Activated CD8-positive, alpha-beta memory T cell treated with anti-CD3 and anti-CD28 coated beads for 48 hours (primary cell): ENCODE data around the gene HS6ST1.

Source experiments
- DNase-seq, 3 experiments: peaks; one replicate each; pipeline ENCODE4 v3.0.0-alpha.2; 2020; ENCODE audit warnings: low read depth in 2 of 3, low spot score in 2 of 3

HS6ST1 gene

DNA sequence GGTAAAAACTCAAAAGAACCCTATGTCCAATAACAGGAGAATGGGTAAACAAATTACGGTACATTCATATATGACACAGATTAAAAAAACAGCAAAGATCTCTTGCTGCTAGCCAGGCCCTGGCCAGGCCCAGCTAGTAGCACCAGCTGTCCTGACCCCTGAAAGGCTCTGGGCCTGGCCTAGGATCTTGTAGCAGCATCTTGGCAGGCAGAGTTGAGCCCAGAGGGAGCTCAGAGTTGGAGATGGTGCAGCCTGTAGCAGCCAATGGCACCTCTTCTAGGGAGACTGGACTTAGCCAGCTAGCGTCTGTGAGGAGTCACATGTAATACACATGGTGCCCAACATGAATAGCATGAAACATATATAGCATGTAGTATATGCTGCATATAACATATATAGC is 69.1 kb downstream of the HS6ST1 start:
- DNase-seq = no peak

DNA sequence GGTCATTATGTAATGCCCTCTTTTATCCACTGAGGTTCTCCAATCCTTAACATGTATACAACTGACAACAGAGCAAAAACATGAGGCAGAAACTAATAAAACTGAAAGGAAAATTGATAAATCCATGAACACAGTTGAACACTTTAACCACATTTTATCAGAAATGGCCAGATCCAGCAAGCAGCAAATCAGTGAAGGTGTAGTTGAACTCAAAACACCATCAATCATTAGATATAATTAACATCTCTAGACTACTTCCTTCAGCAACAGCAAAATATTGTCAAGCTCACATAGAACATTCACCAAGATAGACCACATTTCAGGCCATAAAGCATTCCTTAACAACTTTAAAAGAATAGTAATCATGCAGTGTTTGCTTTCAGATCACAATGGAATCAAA is 72.9 kb downstream of the HS6ST1 start:
- no peak for DNase-seq

DNA sequence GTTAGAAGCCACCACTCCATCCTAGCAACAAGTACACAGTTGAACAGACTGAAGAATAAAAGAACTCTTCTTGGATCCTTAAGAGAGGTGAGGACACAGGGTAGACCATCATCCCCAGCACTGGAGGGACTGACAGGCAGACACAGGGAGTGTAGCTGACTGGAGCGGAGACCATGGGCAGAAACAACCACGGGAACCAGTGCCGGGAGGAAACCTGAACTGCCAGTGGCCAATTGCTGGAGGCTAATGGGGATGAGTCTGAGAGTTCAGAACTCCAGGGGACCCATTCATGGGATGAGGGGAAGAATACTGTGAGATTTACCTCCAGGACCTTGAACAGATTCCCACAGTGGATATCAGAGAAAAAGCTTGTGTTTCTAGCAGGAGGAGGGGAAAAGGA is 76.8 kb downstream of the HS6ST1 start:
- no peak for DNase-seq

DNA sequence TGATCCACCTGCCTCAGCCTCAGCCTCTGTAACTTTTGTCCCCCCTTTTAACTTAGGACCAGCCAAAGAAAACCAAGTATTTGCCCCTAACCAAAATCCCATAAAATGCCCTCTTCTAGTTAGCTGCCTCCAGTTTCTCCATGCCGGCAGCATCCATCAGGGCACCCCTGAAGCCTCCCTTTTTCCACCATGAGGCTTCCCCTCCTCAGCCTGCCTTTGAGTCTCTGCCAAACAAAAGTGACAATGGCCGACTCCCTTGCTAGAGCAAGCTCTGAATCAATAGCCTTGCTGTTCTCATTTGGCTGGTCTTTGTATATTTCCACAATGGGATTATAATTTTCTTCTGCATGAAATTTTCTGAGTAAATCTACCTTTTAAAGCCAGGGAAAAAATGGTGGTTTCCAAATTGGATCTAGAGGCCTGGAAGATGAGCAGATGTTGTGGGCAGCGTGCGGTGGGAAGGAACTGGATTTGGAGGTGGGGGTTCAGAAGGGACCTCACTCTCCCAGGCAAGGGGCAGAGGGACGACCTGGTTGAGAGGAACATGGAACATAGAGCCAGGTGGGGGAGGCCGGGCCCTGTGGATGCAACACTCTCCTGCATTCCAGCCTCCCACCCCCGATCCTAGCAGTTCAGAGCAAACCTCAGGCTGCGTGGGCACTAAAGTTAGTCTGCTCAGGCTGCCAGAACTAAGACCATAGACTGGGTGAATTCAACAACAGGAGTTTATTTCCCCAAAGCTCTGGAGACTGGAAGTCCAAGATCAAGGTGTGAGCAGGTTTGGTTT is 80.6 kb downstream of the HS6ST1 start:
- no peak for DNase-seq

DNA sequence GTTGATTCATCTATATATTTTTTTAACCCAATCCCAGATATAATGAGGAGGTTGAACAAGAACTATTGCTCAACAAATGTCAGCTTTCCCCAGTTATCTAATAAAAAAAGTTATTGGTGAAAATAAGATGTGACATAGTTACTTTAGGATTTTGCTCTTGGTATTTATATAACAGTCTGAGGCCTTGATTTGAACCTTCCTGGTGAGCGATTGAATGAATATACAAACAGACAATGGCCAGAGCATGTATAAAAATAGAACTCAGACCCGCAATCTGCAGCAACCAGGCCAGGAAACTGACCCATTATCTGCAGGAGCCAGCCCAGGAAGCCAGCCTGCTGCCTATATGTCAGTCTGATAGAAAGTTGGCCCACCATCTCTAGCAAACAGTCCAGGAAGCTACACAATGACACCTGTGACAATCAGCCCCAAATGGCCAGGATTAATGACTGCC is 81.6 kb downstream of the HS6ST1 start:
- no peak for DNase-seq

DNA sequence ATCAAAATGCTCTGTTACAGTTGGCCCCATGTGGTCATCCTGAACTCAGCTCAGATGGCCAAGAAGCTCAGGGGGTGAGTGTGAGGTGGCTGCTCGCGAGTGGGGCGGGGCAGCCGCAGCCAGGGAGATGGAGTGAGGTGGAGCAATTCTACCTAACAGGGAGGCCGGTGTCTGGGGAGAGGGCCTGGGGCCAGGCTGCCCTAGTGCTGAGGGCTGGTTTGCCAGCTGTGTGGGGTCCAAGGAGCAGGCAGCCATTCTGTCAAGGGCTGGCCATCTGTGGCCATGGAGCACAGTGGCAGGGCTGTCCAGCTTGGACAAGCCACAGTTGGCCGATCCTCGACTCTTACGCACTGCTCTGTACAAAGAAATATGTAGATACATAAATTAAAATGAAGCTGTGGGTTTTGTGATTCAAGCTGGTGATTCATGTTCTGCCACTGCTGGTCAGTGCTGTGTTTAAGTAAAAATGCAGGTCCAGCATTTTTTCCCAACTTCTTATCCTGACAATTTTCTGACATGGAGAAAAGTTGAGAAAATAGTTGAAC is 82.1 kb downstream of the HS6ST1 start:
- no peak for DNase-seq

DNA sequence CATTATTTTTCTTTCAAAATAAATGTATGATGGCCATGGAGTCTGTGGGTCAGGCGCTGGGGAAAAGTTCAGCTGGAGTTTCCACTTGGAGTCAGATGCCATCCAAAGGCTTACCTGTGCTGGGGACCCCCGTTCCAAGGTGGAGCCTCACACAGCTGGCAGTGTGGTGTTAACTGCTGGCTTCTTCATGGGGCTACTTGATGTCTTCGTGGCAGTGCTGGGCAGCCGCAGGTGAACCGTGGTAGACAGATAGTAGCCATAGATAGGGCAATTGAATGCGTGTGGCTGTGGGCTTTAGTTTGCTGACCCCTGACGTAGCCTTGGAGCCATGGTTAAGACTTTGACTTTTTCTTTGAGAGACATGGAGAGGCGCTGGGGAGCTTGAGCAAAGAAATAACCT is 83.1 kb downstream of the HS6ST1 start:
- no peak for DNase-seq

DNA sequence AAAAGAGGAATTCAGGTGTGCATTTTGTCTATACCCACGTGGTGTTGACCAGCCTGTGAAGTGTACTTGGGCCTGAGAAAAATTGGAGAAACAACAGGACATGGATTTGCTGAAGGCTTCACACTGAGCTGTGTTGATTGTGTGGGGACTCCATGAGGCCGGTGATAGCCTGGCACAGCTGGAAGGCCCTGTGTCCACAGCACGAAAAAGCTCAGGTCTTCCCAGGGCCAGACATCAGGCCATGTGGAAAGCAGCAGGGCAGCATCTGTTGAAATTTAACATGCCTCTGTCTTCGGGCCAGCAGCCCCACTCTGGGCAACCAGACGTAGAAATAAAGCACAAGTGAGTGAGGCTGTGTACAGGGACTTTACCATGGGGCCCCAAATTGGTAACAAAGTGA is 84.1 kb downstream of the HS6ST1 start:
- DNase-seq = no peak

DNA sequence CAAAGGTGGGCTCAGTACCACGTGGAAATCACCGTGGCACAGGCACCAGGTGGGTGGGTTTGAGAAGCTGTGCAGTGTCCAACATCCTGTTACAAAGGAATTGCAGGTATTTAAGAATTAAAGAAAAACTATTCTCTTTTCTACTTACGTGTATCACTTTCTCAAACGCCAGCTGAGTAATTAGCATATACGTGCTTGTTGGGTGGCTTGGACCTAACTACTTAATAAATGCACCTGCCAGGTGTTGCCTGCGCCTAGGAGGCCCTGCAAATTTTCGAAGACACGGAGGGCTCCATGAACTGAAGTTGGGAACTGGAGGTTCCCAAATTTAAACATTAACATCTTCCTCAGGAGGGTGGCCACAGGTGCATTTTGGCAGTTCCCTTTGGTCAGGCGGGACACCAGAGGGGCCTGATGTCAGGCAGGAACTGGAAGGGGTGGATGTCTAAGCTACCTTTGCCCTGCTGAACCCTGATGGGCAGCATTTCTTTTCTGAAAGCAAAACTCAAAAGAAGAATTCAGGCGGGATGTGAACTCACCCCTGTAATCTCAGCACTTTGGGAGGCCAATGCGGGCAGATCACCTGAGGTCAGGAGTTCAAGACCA is 84.8 kb downstream of the HS6ST1 start:
- no peak for DNase-seq

DNA sequence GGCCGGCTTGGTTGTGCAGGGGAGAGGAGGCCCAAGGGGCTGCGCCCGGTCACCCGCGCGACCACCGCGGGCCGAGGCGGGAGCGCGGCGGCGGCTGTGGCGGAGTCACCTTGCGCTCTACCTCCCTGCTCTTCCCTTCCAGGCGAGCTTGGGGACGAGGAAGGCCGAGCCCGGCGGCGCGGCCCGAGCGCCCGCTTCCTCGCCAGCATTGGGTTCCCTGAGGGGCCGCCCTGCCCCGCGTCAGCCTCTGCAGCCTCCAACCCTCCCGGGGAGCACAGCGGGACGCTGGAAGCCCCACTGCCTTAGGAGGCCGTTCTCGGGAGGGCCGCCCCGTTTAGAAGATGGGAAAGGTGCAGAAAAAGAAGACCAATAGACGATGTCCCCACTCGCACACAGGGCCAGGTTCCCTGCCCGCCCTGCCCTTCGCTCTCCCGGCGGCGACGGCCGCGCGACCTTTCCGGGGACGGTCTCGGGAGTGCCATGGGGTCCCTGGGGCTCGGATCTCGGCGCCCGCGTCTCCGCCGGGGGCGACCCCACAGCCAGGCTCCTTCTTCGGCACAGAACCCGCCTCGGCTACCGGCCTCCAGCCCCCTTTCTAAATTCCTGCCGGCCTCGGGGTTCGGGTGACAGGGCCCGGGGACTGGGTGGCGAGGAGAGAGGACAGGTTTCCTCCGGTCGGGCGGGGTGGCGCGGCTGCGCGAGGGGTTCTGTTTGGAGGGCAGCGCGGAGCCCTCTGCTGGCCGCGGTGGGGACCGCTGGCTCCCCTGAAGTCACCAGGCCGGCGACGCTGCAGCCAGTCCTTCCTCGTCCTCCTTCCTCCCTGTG is 85.5 kb downstream of the HS6ST1 start:
- DNase-seq = peak; percentile 67 to 81 (median 71)

DNA sequence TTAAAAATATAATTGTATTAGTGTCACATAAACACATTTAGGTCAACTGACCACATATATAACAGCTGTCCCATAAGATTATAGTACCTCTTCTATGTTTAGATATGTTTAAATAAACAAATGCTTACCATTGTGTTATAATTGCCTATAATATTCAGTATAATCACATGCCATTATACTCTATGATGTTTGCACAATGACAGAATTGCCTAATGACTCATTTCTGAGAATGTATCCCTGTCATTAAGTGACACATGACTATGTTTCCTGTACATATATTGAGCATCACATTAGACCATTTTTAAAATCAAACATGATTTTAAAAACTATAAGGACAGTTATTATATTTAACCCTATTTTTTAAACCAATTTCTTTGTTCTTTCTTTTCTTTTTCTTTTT is 89.8 kb downstream of the HS6ST1 start:
- DNase-seq = no peak

DNA sequence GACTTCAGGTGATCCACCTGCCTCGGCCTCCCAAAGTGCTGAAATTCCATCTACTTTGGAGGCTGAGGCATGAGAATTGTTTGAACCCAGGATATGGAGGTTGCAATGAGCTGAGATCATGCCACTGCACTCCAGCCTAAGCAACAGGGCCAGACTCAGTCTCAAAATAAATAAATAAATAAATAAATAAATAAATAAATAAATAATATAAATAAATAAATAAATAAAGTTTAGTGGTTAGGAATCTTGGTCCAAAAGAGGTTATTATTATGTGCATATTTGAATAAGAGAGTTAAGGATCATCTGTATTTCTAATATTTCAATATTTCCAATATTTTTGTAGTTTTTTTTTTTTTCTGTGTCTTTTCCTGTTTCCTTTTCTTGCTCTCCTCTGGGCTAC is 90.8 kb downstream of the HS6ST1 start:
- DNase-seq = no peak

DNA sequence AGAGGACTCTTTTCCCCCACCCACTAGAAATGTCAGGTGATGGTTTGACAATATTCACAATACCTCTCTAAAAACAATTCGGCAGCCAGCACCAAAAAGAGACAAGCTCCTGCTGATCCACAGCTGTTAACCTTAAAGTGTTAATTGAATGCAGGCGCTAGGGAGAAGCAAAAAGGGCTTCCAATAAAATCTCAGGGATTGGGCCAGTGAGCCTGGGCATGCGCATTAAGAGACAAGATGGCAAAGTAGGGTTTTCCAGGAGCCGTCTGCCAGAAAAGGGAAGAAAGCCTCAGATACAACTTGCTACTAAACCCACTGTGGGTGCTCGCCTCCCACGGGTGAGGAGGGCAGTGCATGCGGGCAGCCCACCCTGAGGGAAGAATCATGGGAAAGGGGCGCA is 98.8 kb downstream of the HS6ST1 start:
- DNase-seq = no peak

DNA sequence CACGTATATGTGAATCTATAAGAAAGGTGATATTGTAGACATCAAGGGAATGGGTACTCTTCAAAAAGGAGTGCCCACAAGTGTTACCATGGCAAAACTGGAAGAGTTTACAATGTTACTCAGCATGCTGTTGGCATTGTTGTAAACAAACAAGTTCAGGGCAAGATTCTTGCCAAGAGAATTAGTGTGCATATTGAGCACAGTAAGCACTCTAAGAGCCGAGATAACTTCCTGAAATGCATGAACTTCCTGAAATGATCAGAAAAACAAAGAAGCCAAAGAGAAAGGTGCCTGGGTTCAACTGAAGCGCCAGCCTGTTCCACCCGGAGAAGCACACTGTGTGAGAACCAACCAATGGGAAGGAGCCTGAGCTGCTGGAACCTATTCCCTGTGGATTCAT is 101.0 kb downstream of the HS6ST1 start:
- no peak for DNase-seq

DNA sequence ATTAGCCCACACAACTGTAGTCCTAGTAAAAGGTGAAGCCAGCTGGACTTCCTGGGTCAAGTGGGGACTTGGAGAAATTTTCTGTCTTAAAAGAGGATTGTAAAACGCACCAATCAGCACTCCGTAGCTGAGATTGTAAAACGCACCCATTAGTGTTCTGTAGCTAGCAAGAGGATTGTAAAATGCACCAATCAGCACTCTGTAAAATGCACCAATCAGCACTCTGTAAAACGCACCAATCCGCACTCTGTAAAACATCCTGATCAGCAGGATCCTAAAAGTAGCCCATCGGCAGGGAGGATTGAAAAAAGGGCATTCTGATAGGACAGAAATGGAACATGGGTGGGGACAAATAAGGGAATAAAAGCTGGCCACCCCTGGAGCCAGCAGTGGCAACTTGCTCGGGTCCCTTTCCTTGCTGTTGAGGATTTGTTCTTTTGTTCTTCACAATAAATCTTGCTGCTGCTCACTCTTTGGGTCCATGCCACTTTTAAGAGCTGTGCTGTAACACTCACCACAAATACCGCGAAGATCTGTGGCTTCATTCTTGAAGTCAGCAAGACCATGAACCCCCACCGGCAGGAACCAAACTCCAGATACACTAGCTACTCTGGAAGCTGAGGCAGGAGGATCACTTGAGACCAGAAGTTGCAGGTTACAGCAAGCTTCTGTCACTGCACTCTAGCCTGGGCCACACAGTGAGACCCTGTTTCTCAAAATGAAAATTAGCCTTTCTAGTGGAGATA is 102.6 kb downstream of the HS6ST1 start:
- no peak for DNase-seq
